Peyer's patch (tissue), 4 donors: Measurements from ENCODE around the gene TSPEAR. TPM values are rescaled to one million over a fixed set of nuclear protein-coding genes. Genes with fewer than 3 reads are reported as not detected.

Experiments used
- DNase-seq, 3 donors: peaks; one replicate each; pipeline ENCODE4 v3.0.0-alpha.2; 2017 to 2019
- H3K27ac ChIP-seq, 4 donors: fragments of 200-600 bp; sonication (generic); one replicate each; pipeline ENCODE4 v1.5.1; 2016 to 2019
- H3K27me3 ChIP-seq, 2 donors: fragments of 200-600 bp; sonication (generic); one replicate each; pipeline ENCODE4 v1.5.1; 2019
- H3K36me3 ChIP-seq, 3 donors: fragments of 200-600 bp; sonication (generic); one replicate each; pipeline ENCODE4 v1.5.1; 2016 to 2019
- H3K4me1 ChIP-seq, 4 donors: fragments of 200-600 bp; sonication (generic); one replicate each; pipeline ENCODE4 v1.5.1; 2016 to 2019
- H3K4me3 ChIP-seq, 4 donors: fragments of 200-600 bp; sonication (generic); 1 replicate in 3 of 4; 2 replicates in 1 of 4; pipeline ENCODE4 v1.5.1; 2016 to 2019; ENCODE audit warnings: mild to moderate bottlenecking in 1 of 4
- H3K9me3 ChIP-seq, 4 donors: fragments of 200-600 bp; sonication (generic); one replicate each; pipeline ENCODE4 v1.5.1; 2016 to 2019; ENCODE audit warnings: mild to moderate bottlenecking in 1 of 4
- CTCF ChIP-seq, 6 experiments: fragments of 450-650 bp in 4 of 6; fragments of 200-600 bp in 2 of 6; sonication (generic) in 1 of 6; IDR thresholded peaks; one replicate each; pipeline ENCODE4 v1.5.1; 2017 to 2019; ENCODE audit warnings: antibody characterized with exemption in 6 of 6, mild to moderate bottlenecking in 3 of 6, moderate library complexity in 1 of 6
- POLR2A ChIP-seq, 2 donors: fragments of 450-650 bp; IDR thresholded peaks; one replicate each; pipeline ENCODE4 v1.5.1; 2017; ENCODE audit warnings: antibody characterized with exemption in 2 of 2, mild to moderate bottlenecking in 2 of 2, moderate library complexity in 2 of 2
- total RNA-seq, 4 donors: library from RNA; depleted of rRNA; stranded (reverse); fragments of >200 nt; gene quantifications; one replicate each; pipeline ENCODE4 v1.1.0, GENCODE V29; 2016

TSPEAR gene
- total RNA-seq, 4 donors from 2014 or later = 0.47 TPM; not detected in 3

- Histone ChIP-seq H3K27ac (no peak overlapping the region), H3K4me3 (no peak overlapping the region), H3K4me1 (no peaks in the 10 kb centered on the region), H3K9me3 (peaks cover 0 to 6% (median 2%) of the 10 kb centered on the region in 4 donors), H3K36me3 (no peaks in the 10 kb centered on the region), H3K27me3 (peaks cover 0 to 8% of the 10 kb centered on the region in 2 donors)
- DNase-seq = peak in 1 of 3 donors; percentile 35
- TF ChIP-seq POLR2A (IDR thresholded peaks at IDR 0.05) (no peak), CTCF (IDR thresholded peaks at IDR 0.05) (no peak)
These were observed 8.2 kb downstream of the TSPEAR start for GRCh38 chr21:44702973-44703730.

- Histone ChIP-seq H3K36me3 (no peaks in the 10 kb centered on the region), H3K9me3 (peaks cover 0 to 6% (median 2%) of the 10 kb centered on the region in 4 donors), H3K27ac (no peak overlapping the region), H3K4me3 (no peak overlapping the region), H3K4me1 (no peaks in the 10 kb centered on the region), H3K27me3 (peaks cover 0 to 7% of the 10 kb centered on the region in 2 donors)
- TF ChIP-seq POLR2A (IDR thresholded peaks at IDR 0.05) (no peak), CTCF (IDR thresholded peaks at IDR 0.05) (no peak)
- peak in 1 of 3 donors; percentile 38 for DNase-seq
These were observed 9.0 kb downstream of the TSPEAR start for GRCh38 chr21:44702111-44702972.

- Histone ChIP-seq H3K9me3 (peaks cover 0 to 6% (median 2%) of the 10 kb centered on the region in 4 donors), H3K36me3 (no peaks in the 10 kb centered on the region), H3K27me3 (no peaks in the 10 kb centered on the region), H3K4me1 (no peaks in the 10 kb centered on the region), H3K27ac (no peak overlapping the region), H3K4me3 (no peak overlapping the region)
- DNase-seq = no peak
- TF ChIP-seq POLR2A (IDR thresholded peaks at IDR 0.05) (no peak), CTCF (IDR thresholded peaks at IDR 0.05) (no peak)
These were observed 9.8 kb downstream of the TSPEAR start for GRCh38 chr21:44701541-44701940.

- Histone ChIP-seq H3K4me1 (no peaks in the 10 kb centered on the region), H3K9me3 (peaks cover 0 to 1% (median under 1%) of the 10 kb centered on the region in 4 donors), H3K4me3 (no peak overlapping the region), H3K27ac (no peak overlapping the region), H3K36me3 (no peaks in the 10 kb centered on the region), H3K27me3 (no peaks in the 10 kb centered on the region)
- TF ChIP-seq CTCF (IDR thresholded peaks at IDR 0.05) = no peak
- no peak for TF ChIP-seq POLR2A (IDR thresholded peaks at IDR 0.05)
- DNase-seq = no peak
These were observed 10.4 kb downstream of the TSPEAR start for GRCh38 chr21:44701023-44701400.

- H3K4me1 ChIP-seq = no peaks in the 10 kb centered on the region
- no peaks in the 10 kb centered on the region for H3K27me3 ChIP-seq
- no peak for TF ChIP-seq POLR2A (IDR thresholded peaks at IDR 0.05)
- no peak for TF ChIP-seq CTCF (IDR thresholded peaks at IDR 0.05)
- H3K9me3 ChIP-seq = no peaks in the 10 kb centered on the region
- no peak overlapping the region for H3K4me3 ChIP-seq
- no peak overlapping the region for H3K27ac ChIP-seq
- no peak for DNase-seq
- no peaks in the 10 kb centered on the region for H3K36me3 ChIP-seq
These were observed 11.0 kb downstream of the TSPEAR start for GRCh38 chr21:44700101-44701022.
